GM19438 (cell line): ENCODE data around the gene EDN2.
A peak's percentile ranks its signal among the peaks of the same experiment; 100 is the strongest.

Experiments
- ATAC-seq: cut with Tn5 transposase; IDR thresholded peaks from one replicate; pipeline ENCODE4 v1.9.1; 2021; ENCODE audit warnings: low read depth; ENCODE audit not compliant: unreplicated experiment

EDN2 gene

GRCh38 chr1:41518471-41518870 is 34.0 kb upstream of the EDN2 start:
- ATAC-seq, result no peak

- ATAC-seq, result no peak
These were observed 32.6 kb upstream of the EDN2 start for GRCh38 chr1:41517062-41517438.

- peak; percentile 69 for ATAC-seq
These were observed 31.9 kb upstream of the EDN2 start for GRCh38 chr1:41516168-41517061.

GRCh38 chr1:41515778-41516167 is 31.3 kb upstream of the EDN2 start:
- no peak for ATAC-seq

- ATAC-seq, result no peak
These were observed 30.7 kb upstream of the EDN2 start for GRCh38 chr1:41515131-41515678.

GRCh38 chr1:41514381-41514780 is 29.9 kb upstream of the EDN2 start:
- no peak for ATAC-seq

- no peak for ATAC-seq
These were observed 28.9 kb upstream of the EDN2 start for GRCh38 chr1:41513383-41513735.

- no peak for ATAC-seq
These were observed 28.4 kb upstream of the EDN2 start for GRCh38 chr1:41512701-41513382.

- ATAC-seq, result no peak
These were observed 26.7 kb upstream of the EDN2 start for GRCh38 chr1:41511239-41511540.

- ATAC-seq, result no peak
These were observed 26.2 kb upstream of the EDN2 start for GRCh38 chr1:41510531-41511238.

- ATAC-seq, result no peak
These were observed 24.8 kb upstream of the EDN2 start for GRCh38 chr1:41509270-41509671.

- ATAC-seq, result no peak
These were observed 23.8 kb upstream of the EDN2 start for GRCh38 chr1:41508290-41508689.

GRCh38 chr1:41507836-41508235 is 23.4 kb upstream of the EDN2 start:
- no peak for ATAC-seq

- ATAC-seq, result no peak
These were observed 22.7 kb upstream of the EDN2 start for GRCh38 chr1:41507110-41507720.

- ATAC-seq, result no peak
These were observed 19.9 kb upstream of the EDN2 start for GRCh38 chr1:41504114-41505035.

- ATAC-seq, result no peak
These were observed 19.1 kb upstream of the EDN2 start for GRCh38 chr1:41503538-41504113.

- ATAC-seq, result no peak
These were observed 18.4 kb upstream of the EDN2 start for GRCh38 chr1:41502912-41503311.

GRCh38 chr1:41501581-41501980 is 17.1 kb upstream of the EDN2 start:
- no peak for ATAC-seq

GRCh38 chr1:41500781-41501518 is 16.5 kb upstream of the EDN2 start:
- ATAC-seq, result no peak
